Renal cortical epithelial cell (primary cell): Measurements from ENCODE around the gene C1orf35. TPM values are rescaled to one million over a fixed set of nuclear protein-coding genes. Genes with fewer than 3 reads are reported as not detected.

Source experiments
- DNase-seq: peaks from one replicate; pipeline ENCODE4 v3.0.0-alpha.2; 2011; ENCODE audit warnings: low read depth
- total RNA-seq: library from RNA; depleted of rRNA; stranded (reverse); fragments of >200 nt; gene quantifications from 2 replicates; pipeline ENCODE4 v1.2.3, GENCODE V29; 2014

The C1orf35 gene
- total RNA-seq, 1 donor from 2014 or later, result 7.1 TPM

DNA sequence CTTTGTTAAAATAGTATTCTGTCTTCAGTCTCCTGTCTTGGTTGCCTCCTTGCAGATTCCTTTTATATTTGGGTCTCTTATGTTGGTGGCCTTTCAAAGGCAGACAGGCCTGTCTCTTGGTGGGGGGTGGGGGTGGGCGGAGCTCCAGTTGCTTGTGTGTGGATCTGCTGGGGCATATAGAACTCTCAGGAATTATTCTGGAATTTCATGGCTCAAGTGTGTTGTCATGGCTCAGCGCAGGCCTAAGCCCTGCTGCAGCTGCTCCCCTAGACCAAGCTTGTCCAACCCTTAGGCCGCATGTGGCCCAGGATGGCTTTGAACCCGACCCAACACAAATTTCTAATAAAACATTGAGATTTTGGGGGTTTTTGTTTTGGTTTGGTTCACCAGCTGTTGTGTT lies 8.0 kb downstream of the C1orf35 start:
- DNase-seq, result no peak

DNA sequence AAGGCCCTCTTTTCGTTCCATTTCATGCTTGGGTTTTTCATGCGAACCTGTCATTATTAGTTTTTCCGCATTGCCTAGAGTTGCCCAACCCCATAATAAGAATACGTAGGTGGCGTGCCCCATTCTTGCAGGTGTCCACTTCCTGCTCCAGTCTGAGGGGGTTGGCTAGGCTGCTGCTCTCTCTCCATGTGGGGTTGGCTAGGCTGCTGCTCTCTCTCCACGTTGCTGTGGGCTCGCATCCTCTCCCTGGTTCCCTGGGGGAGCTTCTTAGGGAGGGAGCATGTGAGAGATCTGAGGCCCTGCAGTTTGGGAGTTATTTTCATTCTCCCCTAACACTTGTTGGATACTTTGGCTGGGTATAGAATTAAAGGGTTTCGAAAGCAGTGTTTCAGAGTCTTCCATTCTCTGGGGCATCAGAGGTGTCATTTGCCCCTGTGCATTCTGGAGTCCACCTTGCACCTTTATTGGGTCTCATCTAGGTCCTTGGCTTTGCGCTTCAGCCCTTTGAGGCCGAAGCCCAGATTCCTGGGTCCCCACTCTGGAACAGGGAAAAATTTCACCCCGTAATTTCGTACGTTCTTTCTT lies 8.6 kb downstream of the C1orf35 start:
- DNase-seq, result no peak

DNA sequence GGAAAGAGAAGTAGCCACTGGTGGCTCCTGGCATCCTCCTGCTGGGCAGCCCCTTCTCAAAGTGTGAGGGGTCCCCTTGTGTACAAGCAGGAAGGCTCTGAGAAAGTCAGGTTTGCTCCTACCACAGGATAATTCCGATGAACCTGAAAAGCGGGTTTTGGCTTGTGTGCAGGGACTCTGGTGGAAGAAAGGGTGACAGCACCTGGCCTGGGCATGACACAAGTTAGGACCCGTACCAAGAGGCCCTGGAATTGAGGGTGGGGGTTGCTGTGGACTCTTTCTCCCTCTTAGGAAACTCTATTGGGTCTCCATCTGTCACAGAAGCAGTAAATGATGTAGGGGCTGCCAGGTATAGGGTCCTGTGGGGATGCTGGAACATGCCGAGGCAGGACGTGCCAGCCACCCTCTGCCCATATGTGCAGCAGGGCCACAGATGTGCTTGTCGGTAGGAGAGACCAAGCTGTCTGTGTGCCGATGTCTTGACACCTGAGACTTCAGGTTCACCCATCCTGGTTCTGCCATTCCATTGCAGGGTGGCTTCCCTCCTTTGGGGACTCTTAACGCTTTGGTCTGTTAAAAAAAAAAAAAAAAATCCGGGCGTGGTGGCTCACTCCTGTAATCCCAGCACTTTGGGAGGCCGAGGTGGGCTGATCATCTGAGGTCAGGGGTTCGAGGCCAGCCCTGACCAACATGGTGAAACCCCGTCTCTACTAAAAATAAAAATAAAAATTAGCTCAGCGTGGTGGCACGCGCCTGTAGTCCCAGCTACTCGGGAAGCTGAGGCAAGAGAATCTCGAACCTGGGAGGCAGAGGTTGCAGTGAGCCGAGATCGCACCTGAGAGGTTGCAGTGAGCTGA lies 9.8 kb downstream of the C1orf35 start:
- no peak for DNase-seq

DNA sequence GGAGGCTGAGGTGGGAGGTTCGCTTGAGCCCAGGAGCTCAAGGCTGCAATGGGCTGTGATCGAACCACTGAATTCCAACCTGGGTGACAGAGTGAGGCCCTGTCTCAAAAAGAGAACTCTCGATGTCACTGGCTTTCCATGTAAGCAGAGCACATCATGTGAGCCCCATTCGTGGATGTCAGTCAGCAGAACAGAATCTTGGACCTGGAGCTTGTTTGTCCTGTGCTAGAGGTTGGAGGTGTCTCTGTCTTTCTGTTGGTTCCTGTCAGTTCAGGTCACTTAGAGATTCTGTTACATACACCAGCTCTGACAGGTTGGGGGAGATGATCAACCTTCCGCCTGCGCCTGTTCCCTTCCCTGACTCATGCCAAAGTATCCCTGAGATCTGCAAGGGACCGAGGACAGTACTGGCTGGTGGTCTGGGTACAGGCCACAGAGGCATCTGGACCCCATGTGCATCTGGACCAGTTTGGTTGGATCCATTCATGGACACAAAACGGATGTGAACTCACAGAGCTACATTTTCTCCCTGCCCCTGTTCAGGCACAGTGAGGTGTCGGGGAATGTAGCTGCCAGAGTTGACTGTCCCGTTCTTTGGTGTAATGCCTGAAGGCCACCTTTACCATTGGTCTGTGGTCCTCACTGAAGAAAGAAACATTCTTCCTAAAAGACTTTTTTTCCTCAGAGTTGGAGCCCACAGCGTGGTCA lies 10.6 kb downstream of the C1orf35 start:
- DNase-seq, result no peak

DNA sequence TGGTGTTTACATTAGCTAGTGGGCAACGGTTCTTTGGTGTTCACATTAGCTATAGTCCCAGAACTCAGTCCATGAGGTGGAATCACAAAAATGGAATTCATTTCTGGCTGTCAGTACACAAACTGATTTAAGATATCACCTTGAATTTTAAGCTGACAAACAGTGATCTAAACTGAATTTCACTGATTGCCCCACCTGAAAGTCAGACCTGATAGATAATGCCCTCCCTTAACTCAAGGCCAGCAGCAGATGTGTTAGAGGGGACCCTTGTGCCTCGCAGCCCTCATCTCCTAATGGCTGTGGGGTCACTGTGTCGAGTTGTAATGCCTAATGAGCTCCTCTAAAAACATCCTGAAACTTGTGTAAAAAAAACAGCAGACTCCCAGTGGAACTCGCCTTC lies 12.0 kb downstream of the C1orf35 start:
- DNase-seq, result no peak

DNA sequence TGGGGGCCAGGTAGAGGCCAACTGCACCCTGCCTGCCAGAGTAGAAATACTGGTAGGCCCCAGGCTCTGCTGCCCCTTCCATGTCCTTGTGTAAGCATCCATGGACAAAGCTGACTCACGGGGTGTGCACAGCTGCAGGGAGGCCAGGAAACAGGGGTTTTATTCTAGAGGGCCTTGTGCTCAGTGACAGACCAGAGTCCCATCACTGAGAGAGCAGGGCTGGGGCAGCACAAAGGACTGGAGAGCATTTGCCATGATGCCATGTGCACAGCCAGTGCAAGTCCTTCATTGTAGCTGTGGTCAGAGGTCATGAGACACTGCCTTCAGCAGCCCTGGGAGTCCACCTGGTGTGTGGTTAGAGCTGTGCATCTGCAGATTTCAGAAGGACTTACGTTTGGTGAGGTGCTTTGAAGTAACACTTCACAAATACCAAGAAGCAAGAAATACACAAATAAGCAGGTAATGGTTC lies 12.5 kb downstream of the C1orf35 start:
- DNase-seq, result peak; percentile 41

DNA sequence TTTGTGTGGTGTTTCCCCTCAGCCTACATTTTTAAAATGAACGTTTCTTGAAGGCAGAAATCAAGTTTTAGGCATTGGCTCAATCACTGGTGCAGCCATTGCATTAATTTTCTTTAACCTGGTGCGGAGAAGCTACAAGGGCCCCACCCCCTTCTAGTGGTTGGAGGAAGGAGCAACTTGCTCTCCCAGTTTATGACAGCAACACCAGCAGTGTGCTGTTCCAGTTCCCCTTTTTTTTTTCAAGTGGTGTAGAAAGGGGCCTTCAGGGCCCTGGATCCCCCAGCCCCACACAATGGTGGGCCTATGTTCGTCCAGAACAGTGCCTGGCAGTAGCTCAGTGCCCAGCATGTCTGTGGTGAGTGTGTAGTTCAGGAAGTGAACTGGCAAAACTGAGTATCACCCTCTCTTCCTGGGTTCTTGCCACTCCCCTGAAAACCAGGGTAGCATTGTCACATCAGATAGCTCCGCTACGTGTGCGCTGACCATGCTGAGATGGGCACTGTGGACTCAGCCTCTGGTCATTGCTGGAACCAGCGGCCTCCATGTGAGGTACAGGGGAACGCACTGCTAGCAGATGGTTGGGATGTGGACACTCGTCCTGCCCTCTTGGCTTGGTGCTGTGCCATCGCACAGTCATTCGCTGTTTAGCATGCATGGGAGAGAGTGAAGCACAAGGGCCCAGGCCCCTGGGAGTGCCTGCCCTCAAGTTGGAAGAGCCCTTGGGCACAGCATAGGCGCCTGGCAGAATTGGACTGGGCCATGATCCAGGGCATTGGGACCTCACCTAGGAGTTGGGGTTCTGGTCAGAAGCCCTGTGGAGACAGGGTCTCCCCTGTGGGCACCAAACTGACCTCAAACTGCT lies 13.4 kb downstream of the C1orf35 start:
- no peak for DNase-seq

DNA sequence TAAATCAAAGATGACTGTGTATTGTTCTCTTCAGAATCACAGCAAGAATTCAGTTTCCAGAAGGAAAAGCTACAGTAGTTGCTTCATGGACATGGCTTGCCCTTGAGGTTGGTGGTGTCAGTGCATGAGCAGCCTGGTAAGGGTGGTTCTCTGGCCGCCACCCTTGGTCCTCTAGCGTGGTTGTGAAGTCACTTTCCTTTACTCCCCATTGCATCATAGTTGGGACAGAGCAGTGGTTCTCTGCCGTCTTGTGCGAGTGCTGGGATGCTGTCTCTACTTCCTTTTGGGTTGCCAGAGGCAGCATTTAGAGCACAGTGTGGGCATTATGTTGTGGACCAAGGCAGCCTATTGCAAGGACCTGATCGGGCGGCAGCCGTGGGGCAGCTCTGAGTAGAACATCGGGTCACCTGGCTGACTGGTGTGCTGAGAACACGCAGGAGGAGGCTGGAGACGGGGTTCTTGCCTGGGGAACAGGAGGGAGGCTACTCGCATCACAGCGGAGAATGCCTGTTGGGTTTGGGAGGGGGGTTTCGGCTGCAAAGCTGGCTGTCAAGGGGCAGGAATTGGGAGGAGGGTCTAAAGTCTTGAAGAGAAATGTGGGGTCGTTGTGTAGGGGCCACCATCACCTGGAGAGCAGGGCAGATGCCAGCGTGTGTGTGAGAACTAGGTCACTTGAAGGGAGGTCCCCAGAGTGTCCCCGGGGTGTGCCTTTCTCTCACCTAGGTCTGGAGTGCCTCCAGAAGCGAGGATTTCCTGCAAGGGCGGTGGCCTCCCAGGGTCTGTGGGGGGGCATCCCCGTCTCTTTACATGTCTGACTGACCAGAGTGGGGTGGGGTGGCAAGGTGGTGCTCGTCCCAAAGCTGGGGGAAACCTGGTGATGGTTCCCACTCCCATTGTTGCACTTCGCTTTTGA lies 14.3 kb downstream of the C1orf35 start:
- no peak for DNase-seq

DNA sequence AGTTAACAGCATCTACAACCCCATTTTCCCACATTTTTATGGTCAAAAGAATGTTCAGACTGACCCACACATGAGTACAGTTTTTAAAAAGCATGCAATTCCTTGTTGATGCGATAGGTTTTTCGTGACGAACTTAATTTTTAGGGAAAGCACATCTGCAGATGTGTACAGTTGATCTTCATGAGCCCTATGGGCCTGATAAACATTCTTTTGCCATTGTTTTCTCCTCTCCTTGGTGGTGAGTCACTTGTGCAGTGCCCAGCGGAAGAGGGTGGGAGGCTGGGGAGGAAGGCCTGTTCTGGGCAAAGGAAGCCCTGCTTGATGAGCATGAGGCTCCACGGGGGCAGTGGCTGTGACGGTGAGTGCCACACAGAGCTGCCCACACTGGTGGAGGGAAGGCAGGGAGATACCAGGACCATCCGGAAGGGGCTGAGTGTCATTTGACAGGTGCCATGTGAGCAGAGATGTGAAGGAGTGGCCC lies 15.3 kb downstream of the C1orf35 start:
- peak; percentile 80 for DNase-seq

DNA sequence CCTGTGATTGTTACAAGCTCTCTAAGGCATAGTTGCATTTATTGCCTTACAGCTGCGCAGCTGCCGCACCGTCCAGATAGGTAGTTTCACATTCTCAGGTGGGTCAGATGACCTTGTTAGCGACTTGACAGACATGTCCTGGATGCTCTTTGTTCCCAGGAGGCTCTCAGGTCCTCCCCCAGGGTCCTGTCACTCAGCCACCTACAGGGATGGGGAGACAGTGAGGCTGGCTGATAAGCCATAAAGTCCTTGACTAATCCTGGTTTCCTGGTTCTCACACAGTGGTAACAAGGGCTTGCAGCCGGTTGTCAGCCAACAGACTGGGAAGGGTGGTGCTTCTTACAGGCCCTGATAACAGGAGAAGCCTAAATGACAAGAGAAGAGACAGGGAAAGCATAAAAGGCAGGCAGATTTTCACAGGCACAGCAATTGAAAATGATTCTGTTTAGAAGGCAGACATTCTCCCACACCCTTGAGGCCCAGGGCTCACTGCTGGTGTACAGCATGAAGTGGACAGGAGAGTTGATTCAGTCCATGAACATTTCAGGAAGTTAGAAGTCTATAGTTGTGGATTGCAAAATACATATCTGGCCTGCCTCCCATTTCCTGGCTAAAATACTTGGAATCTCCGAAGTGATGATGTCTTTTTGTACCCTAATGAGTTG lies 17.7 kb downstream of the C1orf35 start:
- peak; percentile 28 for DNase-seq

DNA sequence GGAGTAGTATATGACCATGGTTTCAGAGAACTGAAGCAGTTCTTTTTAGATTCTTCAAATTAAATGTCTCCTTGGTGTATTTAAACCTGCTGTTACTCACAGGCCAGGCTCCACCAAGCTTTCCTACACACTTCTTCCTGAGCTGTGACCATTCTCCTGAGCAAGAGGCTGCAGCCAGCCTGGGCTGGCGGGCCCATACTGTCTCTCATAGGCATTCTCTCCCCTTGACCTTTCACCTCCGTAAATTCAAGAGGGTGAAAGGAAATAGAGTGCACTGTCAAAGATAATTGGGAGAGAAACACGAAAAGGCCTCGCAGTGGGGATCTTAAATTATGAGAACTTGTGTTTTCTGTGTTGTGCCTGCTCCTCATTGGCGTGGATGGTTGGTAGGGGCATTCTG lies 18.3 kb downstream of the C1orf35 start:
- DNase-seq, result no peak

DNA sequence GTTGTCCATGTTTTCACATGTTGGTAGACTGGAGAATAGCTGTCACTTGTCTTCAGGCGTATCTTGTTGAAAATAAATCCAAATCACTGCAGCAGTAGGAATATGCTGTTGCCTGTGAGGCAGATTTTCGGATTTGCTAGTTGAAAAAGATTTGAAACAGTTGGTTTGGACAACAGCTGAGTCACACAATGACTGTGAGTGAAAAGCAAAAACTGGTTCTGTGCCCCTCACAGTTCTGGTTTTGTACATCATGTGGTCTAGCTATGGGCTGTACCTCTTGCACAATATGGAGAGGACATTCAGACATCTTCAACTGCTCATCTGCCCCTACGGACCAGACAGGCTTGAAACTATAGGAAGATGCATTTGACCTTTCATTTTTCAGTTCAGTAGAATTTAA lies 18.8 kb downstream of the C1orf35 start:
- DNase-seq, result peak; percentile 65

DNA sequence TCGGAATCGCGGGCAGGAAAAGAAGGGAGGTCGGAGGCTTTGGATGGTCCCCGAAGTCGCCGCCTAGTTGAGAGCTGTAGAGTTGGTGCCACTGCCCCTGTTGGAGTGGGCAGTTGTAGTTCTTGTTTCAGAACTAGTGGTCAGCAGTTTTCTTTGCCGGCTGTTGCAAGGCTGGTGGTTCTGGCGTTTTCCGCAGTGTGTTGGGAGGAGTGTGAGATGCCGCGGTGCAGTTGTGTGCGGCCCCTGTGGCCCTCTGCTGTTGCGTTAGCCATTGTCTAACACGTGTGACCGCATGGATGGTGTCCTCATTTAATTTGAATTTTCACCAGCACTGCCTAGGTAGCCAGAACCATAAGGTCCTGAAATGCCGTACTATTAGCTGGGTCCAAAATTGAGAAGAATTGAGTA lies 19.2 kb downstream of the C1orf35 start:
- DNase-seq, result no peak

DNA sequence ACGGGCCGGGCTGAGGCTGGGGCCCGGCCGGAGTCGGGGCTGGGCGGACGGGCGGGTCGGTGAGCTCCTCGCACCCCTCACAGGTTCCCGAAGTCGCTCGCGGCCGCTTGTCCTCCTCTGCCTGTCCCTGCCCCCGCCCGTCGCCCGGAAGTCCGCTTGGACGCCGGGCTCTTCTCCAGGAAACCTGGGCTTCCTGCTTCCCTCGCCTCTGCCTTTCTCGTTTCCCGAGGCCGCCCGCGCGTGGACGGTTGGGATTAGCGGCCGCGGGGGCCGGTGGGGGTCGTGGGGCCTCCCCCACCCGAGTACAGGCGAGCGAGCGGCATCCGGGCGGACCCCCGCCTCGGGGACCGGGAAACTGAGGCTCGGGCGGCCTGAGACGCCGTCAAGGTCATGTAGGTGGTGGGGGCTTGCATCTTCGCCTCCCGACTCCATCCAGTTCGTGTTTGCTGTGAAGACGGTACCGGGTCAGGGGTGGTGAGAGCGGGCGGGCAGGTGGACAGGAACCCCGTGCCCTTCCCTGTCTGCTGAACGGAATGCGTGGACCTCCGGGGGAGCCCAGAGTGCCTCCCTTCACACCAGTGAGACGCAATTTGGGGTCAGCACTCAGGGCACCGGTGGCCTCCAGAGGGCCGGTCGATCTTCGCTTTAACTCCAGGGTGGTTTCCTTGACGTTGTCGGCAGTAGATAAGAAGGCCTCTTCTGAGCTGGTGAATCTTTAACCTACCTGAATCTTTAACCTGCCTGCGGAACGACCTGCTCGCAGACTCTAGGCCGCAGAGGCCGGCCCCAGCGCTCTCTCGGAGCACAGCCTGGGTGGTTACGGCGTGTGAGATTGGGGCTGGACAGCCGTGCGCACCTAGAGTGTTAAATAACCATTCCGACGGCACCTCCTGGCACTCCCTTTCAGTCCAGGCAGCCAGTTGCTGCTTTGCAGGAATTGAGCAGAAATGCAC lies 19.9 kb downstream of the C1orf35 start:
- peak; percentile 43 for DNase-seq

DNA sequence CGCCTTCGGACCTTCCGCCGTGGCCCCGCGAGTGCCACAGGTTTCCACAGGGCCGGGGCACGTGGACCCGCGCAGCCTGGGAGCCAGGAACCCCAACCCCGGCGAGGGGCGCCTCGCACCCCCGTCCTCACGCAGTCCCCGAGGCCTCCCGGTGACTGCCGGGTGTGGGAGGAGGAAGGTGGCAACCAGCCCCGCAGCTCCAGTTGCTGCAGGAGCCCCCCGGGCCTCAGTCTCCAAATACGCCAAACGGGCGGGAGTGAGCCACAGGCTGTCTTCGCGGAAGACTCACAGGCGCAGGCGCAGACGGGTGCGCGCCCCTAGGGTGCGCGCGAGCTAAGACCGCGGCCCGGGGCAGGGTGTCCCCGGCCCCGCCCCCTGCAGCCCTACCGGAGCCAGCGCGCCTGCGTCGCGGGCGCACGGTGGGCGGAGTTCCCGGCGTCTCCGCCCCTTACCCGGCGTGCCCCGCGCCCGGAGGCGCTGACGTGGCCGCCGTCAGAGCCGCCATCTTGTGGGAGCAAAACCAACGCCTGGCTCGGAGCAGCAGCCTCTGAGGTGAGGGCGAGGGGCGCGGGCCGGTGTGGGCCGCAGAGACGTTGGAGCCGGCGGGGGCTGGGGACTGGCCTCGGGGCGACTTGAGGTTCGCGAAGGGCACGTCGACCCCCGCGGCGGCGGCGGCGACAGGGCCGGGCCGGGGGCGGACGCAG lies 20.8 kb downstream of the C1orf35 start, which contains the start of gene ARF1:
ARF1 (plus strand) TSS at position 495 of the 704 bp plus-strand sequence. CDS start 14,407 bp downstream, outside the sequence.
- peak; percentile 75 for DNase-seq

DNA sequence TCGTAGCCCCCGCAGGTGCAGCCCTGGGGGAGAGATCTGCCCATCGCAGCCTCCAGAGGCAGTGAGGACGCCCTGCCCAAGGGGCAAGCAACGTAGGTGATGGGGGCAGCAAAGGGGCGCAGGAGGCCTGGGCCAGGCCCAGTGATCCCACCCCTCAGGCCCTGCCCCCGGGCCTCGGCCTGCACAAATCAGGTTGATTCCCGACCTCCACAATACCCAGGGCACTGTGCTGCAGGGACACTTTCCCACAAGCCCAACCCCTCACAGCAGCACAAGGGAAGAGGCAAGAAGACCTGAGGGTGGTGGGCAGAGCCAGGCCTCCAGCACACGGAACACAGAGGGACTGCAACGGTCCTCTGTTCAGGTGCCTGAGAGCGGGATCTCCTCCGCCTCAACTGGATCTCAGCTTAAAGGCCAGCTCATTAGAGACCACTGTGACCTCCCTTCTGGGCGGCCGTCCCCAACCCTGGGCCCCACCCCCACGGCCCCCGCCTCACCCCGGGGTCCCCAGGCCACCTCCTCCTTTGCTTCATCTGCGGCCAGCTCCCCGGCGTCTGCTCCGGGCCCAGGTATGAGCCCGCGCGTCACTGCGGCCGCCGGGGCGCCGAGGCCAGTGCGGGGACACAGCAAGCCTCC lies 21.4 kb downstream of the C1orf35 start:
- no peak for DNase-seq

DNA sequence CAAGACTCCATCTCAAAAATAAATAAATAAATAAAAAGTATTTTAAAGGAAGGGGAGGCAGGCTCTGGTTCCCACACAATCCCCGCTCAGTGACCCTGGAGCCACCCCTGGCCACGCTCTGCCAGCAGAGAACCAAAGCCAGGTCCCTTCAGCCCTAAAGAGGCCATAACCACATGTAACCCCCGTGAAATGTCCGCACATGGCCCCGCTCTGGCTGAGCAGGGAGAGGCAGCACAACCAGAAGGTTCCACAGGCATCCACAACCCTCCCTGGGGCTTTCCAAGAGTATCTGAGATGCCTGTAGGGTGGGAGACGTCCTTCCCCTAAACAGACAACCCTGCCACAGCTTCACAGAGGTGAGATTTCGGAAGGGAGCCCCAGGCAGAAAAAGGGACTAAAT lies 22.0 kb downstream of the C1orf35 start:
- no peak for DNase-seq
